ENCODE measurements around the gene MVK.

MVK gene

GRCh38 chr12:109573029-109573913 is at the start of gene MVK, which contains the start of gene MMAB:
TSS of gene MVK (plus strand) at chr12:109573794. CDS start at chr12:109574823, 1,029 bp downstream.
TSS of gene MMAB (minus strand) at chr12:109573504. CDS start at chr12:109573480, 24 bp downstream.
- DNase-seq = peak; percentile 86 to 99 (median 98)

GRCh38 chr12:109524466-109525278 is 48.9 kb upstream of the MVK start:
- DNase-seq = no peak

GRCh38 chr12:109525279-109525585 is 48.4 kb upstream of the MVK start:
- no peak for DNase-seq

GRCh38 chr12:109527489-109528123 is 46.0 kb upstream of the MVK start:
- DNase-seq = no peak

- peak in 7 of 56 donors; percentile 10 to 30 (median 19) for DNase-seq
Observed at GRCh38 chr12:109529691-109530640, 43.6 kb upstream of the MVK start.

GRCh38 chr12:109531411-109531810 is 42.2 kb upstream of the MVK start:
- DNase-seq = no peak

GRCh38 chr12:109532721-109533486 is 40.7 kb upstream of the MVK start:
- DNase-seq = no peak

GRCh38 chr12:109533487-109533740 is 40.2 kb upstream of the MVK start:
- DNase-seq = no peak

GRCh38 chr12:109534456-109534855 is 39.1 kb upstream of the MVK start:
- DNase-seq = no peak

GRCh38 chr12:109535231-109535862 is 38.2 kb upstream of the MVK start:
- DNase-seq = no peak

- no peak for DNase-seq
Observed at GRCh38 chr12:109535863-109536250, 37.7 kb upstream of the MVK start.

- no peak for DNase-seq
Observed at GRCh38 chr12:109537136-109537535, 36.5 kb upstream of the MVK start.

- no peak for DNase-seq
Observed at GRCh38 chr12:109538191-109538863, 35.3 kb upstream of the MVK start.

GRCh38 chr12:109539508-109539907 is 34.1 kb upstream of the MVK start:
- no peak for DNase-seq

GRCh38 chr12:109540526-109541412 is 32.8 kb upstream of the MVK start:
- DNase-seq = peak in 17 of 56 donors; percentile 4 to 61 (median 21)

- no peak for DNase-seq
Observed at GRCh38 chr12:109541413-109541726, 32.2 kb upstream of the MVK start.

GRCh38 chr12:109542014-109542413 is 31.6 kb upstream of the MVK start:
- no peak for DNase-seq

- no peak for DNase-seq
Observed at GRCh38 chr12:109542876-109543275, 30.7 kb upstream of the MVK start.
